ENCODE data around the gene NPHS1. TPM values are rescaled to one million over a fixed set of nuclear protein-coding genes. Genes with fewer than 3 reads are reported as not detected.
"Not testable (repeated sequence)": the region's sequence is repeated elsewhere in the genome, so short reads cannot be mapped to it uniquely, and the experiment has no call there.

Gene NPHS1
- total RNA-seq, 4 donors from 2014 or later, result not detected

GRCh38 chr19:35843676-35844481, 8.4 kb downstream of the NPHS1 start:
- 9 to 50% methylated on average over 1 to 8 of the region's 42 CpGs for WGBS, 2 donors
- TF ChIP-seq CTCF (IDR thresholded peaks at IDR 0.05) (no peak), POLR2A (IDR thresholded peaks at IDR 0.05) (no peak)
- H3K4me3 ChIP-seq, result no peak overlapping the region
- H3K9me3 ChIP-seq, result peaks cover 0 to 5% (median 0%) of the 10 kb centered on the region in 3 donors
- H3K4me1 ChIP-seq, result peaks cover 13 to 22% (median 14%) of the 10 kb centered on the region in 3 donors
- no peak overlapping the region for H3K27ac ChIP-seq
- H3K36me3 ChIP-seq, result no peaks in the 10 kb centered on the region
- H3K27me3 ChIP-seq, result peaks cover 9 to 73% (median 18%) of the 10 kb centered on the region in 4 donors
- intact Hi-C loops (cut with DNase I), result no loop called here
- DNase-seq, result no peak

GRCh38 chr19:35842666-35843272, 9.5 kb downstream of the NPHS1 start:
- no peak overlapping the region for H3K27ac ChIP-seq
- intact Hi-C loops (cut with DNase I), result no loop called here
- WGBS, 2 donors, result 78 to 87% methylated on average over 4 of the region's 4 CpGs
- peaks cover 0 to 7% (median 5%) of the 10 kb centered on the region in 3 donors for H3K9me3 ChIP-seq
- peaks cover 13 to 22% (median 14%) of the 10 kb centered on the region in 3 donors for H3K4me1 ChIP-seq
- H3K36me3 ChIP-seq, result no peaks in the 10 kb centered on the region
- TF ChIP-seq CTCF (IDR thresholded peaks at IDR 0.05) (no peak), POLR2A (IDR thresholded peaks at IDR 0.05) (no peak)
- peaks cover 9 to 69% (median 16%) of the 10 kb centered on the region in 4 donors for H3K27me3 ChIP-seq
- H3K4me3 ChIP-seq, result no peak overlapping the region
- no peak for DNase-seq

DNA sequence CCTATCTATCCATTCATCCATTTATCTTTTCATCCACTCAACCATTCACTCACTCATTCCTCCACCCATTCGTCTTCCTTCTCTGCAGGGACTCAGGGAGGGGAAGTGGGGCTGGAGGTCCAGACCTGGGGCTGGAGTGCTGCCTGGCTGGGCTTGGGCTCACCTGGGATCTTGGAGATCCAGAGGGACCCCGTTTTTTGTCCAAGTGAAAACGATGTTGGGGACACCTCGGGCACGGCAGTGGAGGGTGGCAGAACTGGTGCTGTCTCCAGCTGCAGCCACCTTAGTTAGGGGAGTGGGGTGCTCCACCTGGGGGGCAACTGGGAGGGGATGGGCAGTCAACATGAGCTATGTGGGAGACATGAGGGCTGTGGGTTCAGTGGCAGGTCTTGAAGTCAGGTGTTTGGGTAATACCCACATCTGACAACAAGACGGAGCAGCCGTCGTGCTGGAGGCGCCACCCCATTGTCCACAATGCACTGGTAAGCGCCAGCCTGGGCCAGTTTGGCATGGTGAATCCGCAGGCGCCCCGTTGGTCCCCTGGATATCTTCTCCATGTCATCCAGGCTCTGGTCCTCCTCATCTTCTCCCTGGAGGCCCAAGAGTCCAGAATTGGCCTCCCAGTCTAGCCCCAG, 10.2 kb downstream of the NPHS1 start:
- 81 to 88% methylated on average over 6 to 12 of the region's 13 CpGs for WGBS, 2 donors
- Histone ChIP-seq H3K27me3 (peaks cover 9 to 63% (median 15%) of the 10 kb centered on the region in 4 donors), H3K27ac (no peak overlapping the region), H3K36me3 (no peaks in the 10 kb centered on the region), H3K4me3 (no peak overlapping the region), H3K4me1 (peaks cover 13 to 22% (median 14%) of the 10 kb centered on the region in 3 donors), H3K9me3 (peaks cover 0 to 7% (median 5%) of the 10 kb centered on the region in 3 donors)
- TF ChIP-seq POLR2A (IDR thresholded peaks at IDR 0.05) (no peak), CTCF (IDR thresholded peaks at IDR 0.05) (no peak)
- intact Hi-C loops (cut with DNase I), result no loop called here
- no peak for DNase-seq

DNA sequence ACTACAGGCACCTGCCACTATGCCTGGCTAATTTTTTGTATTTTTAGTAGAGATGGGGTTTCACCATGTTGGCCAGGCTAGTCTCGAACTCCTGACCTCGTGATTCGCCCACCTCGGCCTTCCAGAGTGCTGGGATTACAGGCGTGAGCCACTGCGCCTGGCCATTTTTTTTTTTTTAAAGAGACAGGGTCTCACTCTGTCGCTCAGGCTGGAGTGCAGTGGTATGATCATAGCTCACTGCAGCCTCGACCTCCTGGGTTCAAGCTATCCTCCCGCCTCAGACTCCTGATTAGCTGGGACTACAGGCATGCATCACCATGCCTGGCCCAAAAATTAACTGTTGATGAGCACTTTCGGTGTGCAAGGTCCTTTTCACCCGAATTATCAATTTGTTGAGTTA, 16.2 kb downstream of the NPHS1 start:
- intact Hi-C loops (cut with DNase I); H3K27ac ChIP-seq; H3K4me1 ChIP-seq; H3K36me3 ChIP-seq; H3K4me3 ChIP-seq; DNase-seq; H3K9me3 ChIP-seq: not testable (repeated sequence)
- peaks cover 0 to 58% (median 0%) of the 10 kb centered on the region in 4 donors for H3K27me3 ChIP-seq
- 43 to 44% methylated on average over 10 of the region's 11 CpGs for WGBS, 2 donors

- Histone ChIP-seq H3K9me3 (peaks cover 0 to 7% (median 0%) of the 10 kb centered on the region in 3 donors), H3K4me3 (no peak overlapping the region), H3K36me3 (no peaks in the 10 kb centered on the region), H3K27me3 (peaks cover 0 to 74% (median 0%) of the 10 kb centered on the region in 4 donors), H3K27ac (no peak overlapping the region), H3K4me1 (no peaks in the 10 kb centered on the region)
- DNase-seq, result no peak
- TF ChIP-seq POLR2A (IDR thresholded peaks at IDR 0.05), result no peak
- no peak for TF ChIP-seq CTCF (IDR thresholded peaks at IDR 0.05)
- WGBS, 2 donors, result 40 to 59% methylated on average over 4 to 6 of the region's 7 CpGs
- intact Hi-C loops (cut with DNase I), result no loop called here
These were observed 18.3 kb downstream of the NPHS1 start for GRCh38 chr19:35833972-35834371.
